Measurements from ENCODE around the gene PCDHGA2. TPM values are rescaled to one million over a fixed set of nuclear protein-coding genes. Genes with fewer than 3 reads are reported as not detected.

The PCDHGA2 gene
- total and polyA plus RNA-seq, 9 of the 15 experiments (the other 6 are each of a cell fraction or from before 2014, with no cell fraction given), result 0.07 to 0.27 (median 0.15) TPM; not detected in 2

- CTCF ChIA-PET (ENCODE audit: low intra/inter-chr PET ratio), result no interaction called here
- DNase-seq (ENCODE audit: extremely low read depth in 1 of 4, low spot score in 3 of 4), result no peak
- in situ Hi-C loops (cut with MboI) (no loop called here), intact Hi-C loops (cut with micrococcal nuclease) (no loop called here)
- no peak for ATAC-seq
- H3K36me3 ChIP-seq (ENCODE audit: control insufficient read depth, insufficient read depth, low read length), result no peaks in the 10 kb centered on the region
- POLR2A ChIA-PET, result no interaction called here
- no peaks in the 10 kb centered on the region for H4K20me1 ChIP-seq (replicated peaks; ENCODE audit: control insufficient read depth, insufficient read depth, low read length)
- no peak overlapping the region for H3K4me2 ChIP-seq (ENCODE audit: insufficient read depth, low read length)
- no peak overlapping the region for H3K9ac ChIP-seq (ENCODE audit: insufficient read depth in 1 of 2, low read depth in 2 of 2, low read length in 2 of 2)
- no peaks in the 10 kb centered on the region for H3K9me3 ChIP-seq (replicated peaks; ENCODE audit: control insufficient read depth, insufficient read depth, low read depth, low read length)
- no peaks in the 10 kb centered on the region for H3K9me1 ChIP-seq (ENCODE audit: control insufficient read depth, insufficient read depth, low read length)
- no peak overlapping the region for H3K4me3 ChIP-seq
- H3K4me1 ChIP-seq (replicated peaks in 1 of 2; ENCODE audit: control insufficient read depth in 2 of 2, insufficient read depth in 2 of 2, low read length in 2 of 2), result peaks cover 0 to 10% of the 10 kb centered on the region in 2 experiments; a peak in 1 of 5 replicates
- BruUV-seq (replicated peaks), result no TSS peak
- H3K79me2 ChIP-seq (ENCODE audit: control insufficient read depth, insufficient read depth, low read length), result no peaks in the 10 kb centered on the region
- WGBS (ENCODE audit: insufficient coverage, low coverage, missing lambda C conversion rate), result 2% methylated on average over 10 of the region's 10 CpGs
- FAIRE-seq, result no peak
- TF ChIP-seq CEBPG (CRISPR knock-in tag; IDR thresholded peaks at IDR 0.05), result no peak
- peak; percentile 35 to 94; a peak in 3 of 4 replicates for TF ChIP-seq CEBPG (tag; conservative IDR thresholded peaks at IDR 0.05 in 1 of 2, IDR thresholded peaks at IDR 0.05 in 1 of 2)
- peak; percentile 87 for TF ChIP-seq CEBPB (tag; IDR thresholded peaks at IDR 0.05)
- TF ChIP-seq KDM5B (IDR thresholded peaks at IDR 0.05; ENCODE audit: insufficient replicate concordance, low read depth, low read length), result no peak
- TF ChIP-seq EZH2 (IDR thresholded peaks at IDR 0.05; ENCODE audit: borderline replicate concordance, low read depth, low read length), result no peak
- no peak for TF ChIP-seq ZNF197 (CRISPR knock-in tag; IDR thresholded peaks at IDR 0.05; ENCODE audit: low read depth)
- no peak for TF ChIP-seq ZNF354B (CRISPR knock-in tag; IDR thresholded peaks at IDR 0.05)
- H3K27me3 ChIP-seq (ENCODE audit: control insufficient read depth in 2 of 2, insufficient read depth in 2 of 2, low read length in 2 of 2), result peaks cover 3 to 33% of the 10 kb centered on the region in 2 experiments; a peak in 3 of 5 replicates
- H3K27ac ChIP-seq (ENCODE audit: extremely low read depth, low read depth, low read length), result no peak overlapping the region
- H2AFZ ChIP-seq (ENCODE audit: low read depth, low read length), result no peak overlapping the region
Observed at GRCh38 chr5:141388661-141389060, 50.1 kb downstream of the PCDHGA2 start.
